IPS-20b (cell line): Measurements from ENCODE around the gene YES1.
"Not testable (repeated sequence)": the region's sequence is repeated elsewhere in the genome, so short reads cannot be mapped to it uniquely, and the experiment has no call there.

Source experiments
- H3K27ac ChIP-seq: one replicate; pipeline ENCODE4 v1.5.1; 2013; ENCODE audit warnings: low read length
- H3K27me3 ChIP-seq: 2 replicates; pipeline ENCODE4 v1.6.1; 2013; ENCODE audit warnings: mild to moderate bottlenecking, low read length, inconsistent platforms; ENCODE audit not compliant: insufficient read depth
- H3K36me3 ChIP-seq: 2 replicates; pipeline ENCODE4 v1.6.1; 2013; ENCODE audit warnings: low read depth, mild to moderate bottlenecking, inconsistent platforms, low read length, moderate library complexity; ENCODE audit not compliant: insufficient read depth
- H3K4me1 ChIP-seq: 2 replicates; pipeline ENCODE4 v1.6.1; 2013; ENCODE audit warnings: mild to moderate bottlenecking, control low read depth, inconsistent platforms, low read length, moderate library complexity; ENCODE audit not compliant: insufficient read depth
- H3K4me3 ChIP-seq: 2 replicates; pipeline ENCODE4 v1.5.1; 2013; ENCODE audit warnings: mild to moderate bottlenecking, low read length, inconsistent platforms
- H3K9ac ChIP-seq: 2 replicates; pipeline ENCODE4 v1.6.1; 2013; ENCODE audit warnings: low read depth, mild to moderate bottlenecking, inconsistent platforms, low read length, moderate library complexity
- H3K9me3 ChIP-seq: 2 replicates; pipeline ENCODE4 v1.6.1; 2013; ENCODE audit warnings: mild to moderate bottlenecking, low read depth, low read length, inconsistent platforms; ENCODE audit not compliant: insufficient read depth

The YES1 gene

DNA sequence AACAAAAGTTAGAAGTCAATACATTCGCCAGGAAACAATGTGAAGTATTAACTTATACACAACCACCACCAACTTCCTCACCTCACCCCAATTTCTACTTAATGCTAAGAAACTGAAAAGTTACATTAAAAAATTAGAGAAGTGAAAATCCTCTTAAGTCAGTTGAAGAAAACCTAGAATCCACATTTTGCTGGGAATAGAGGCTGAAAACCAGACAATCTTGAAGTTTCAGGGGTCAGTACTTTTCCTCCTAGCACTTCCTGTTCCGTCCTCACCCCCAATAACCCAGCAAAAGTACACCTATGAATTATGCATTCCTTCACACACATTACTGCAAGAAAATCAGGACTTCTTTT lies 6.3 kb downstream of the YES1 start:
- H3K4me3 ChIP-seq: no peak overlapping the region
- no peak overlapping the region for H3K9ac ChIP-seq
- no peaks in the 10 kb centered on the region for H3K36me3 ChIP-seq
- no peaks in the 10 kb centered on the region for H3K27me3 ChIP-seq
- H3K4me1 ChIP-seq: peaks cover 7% of the 10 kb centered on the region
- H3K9me3 ChIP-seq: no peaks in the 10 kb centered on the region
- H3K27ac ChIP-seq: no peak overlapping the region

DNA sequence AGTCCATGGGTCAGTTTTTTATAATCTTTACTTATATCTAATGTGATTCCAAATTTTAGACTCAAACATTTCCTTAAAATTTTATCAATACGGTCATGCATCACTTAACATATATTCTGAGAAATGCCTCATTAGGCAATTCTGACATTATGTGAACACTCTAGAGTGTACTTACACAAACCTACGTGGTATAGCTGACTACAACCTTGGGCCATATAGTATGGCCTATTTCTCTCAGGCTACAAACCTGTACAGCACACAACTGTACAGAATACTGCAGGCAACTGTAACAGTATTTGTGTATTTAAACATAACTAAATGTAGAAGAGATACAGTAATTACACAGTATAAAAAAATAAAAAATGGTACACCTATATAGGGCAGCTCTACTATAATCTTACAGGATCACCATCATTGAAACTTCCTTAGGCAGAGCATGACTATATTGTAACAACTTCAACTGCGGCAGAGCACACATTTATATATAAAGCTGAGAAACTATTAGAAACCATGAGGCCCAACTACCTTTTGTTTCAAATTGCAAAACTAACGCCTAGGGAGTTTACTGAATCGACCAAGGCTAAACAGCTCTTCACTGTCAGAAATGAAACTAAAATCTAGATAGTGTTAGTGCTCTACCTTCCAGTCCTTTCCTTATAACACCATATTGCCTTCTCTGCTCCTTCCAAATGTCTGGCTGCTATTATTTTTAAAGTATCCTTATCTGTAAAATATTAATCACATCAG lies 6.9 kb downstream of the YES1 start:
- no peak overlapping the region for H3K4me3 ChIP-seq
- H3K9ac ChIP-seq: no peak overlapping the region
- no peaks in the 10 kb centered on the region for H3K9me3 ChIP-seq

DNA sequence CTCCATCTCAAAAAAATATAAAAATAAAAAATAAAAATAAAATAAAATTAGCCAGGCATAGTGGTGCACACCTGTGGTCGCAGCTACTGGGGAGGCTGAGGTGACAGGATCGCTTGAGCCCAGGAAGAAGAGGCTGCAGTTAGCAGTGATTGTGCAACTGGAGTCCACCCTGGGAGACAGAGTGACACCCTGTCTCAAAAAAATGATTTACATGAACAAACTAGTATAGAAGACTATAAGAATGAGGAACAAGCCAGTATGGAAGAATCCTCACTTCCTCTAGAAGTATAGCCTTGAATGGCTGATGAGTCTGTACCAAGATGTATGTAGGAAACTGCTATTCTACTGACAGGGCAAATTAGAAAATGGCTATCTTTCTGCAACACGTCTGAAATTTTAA lies 10.9 kb downstream of the YES1 start:
- Histone ChIP-seq H3K36me3 (no peaks in the 10 kb centered on the region), H3K27me3 (no peaks in the 10 kb centered on the region), H3K9ac (no peak overlapping the region), H3K9me3 (no peaks in the 10 kb centered on the region), H3K4me1 (peaks cover 5% of the 10 kb centered on the region; the same call in 1 of the 2 replicates), H3K4me3 (no peak overlapping the region), H3K27ac (no peak overlapping the region)

More for the DNA sequence above, 6.9 kb downstream of the YES1 start:
- Histone ChIP-seq H3K27me3 (no peaks in the 10 kb centered on the region), H3K27ac (no peak overlapping the region), H3K4me1 (peaks cover 5% of the 10 kb centered on the region), H3K36me3 (no peaks in the 10 kb centered on the region)

DNA sequence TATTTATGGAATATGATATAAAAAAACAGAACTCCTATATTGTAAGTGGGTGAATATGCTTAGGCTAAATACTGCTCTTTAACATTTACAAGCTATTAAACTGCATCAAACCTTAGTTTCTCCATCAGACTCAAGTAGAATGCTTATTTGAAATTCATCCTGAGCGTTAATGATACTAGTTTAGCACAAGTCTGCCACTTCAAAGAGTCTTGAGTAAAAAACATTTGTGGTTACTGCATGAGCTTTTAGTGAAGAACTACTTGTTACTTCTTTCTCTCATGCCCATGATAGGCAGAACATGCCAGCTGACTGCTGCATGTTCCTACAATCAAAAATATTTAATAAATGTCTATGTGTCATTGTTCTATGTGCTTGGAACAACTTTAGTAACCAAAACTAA lies 12.1 kb downstream of the YES1 start:
- Histone ChIP-seq H3K36me3 (no peaks in the 10 kb centered on the region), H3K4me3 (no peak overlapping the region), H3K27me3 (no peaks in the 10 kb centered on the region), H3K9me3 (no peaks in the 10 kb centered on the region), H3K27ac (no peak overlapping the region), H3K4me1 (peaks cover 8% of the 10 kb centered on the region; the same call in 1 of the 2 replicates), H3K9ac (no peak overlapping the region)

DNA sequence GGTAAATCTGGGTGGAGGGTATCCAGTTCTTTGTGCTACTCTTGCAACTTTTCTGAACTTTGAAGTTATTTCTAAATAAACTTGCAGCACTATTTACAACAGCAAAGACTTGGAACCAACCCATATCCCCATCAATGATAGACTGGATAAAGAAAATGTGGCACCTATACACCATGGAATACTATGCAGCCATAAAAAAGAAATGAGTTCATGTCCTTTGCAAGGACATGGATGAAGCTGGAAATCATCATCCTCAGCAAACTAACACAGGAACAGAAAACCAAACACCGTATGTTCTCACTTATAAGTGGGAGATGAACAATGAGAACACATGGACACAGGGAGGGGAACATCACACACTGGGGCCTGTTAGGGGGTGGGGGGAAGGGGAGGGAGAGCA lies 16.7 kb downstream of the YES1 start:
- H3K9ac ChIP-seq, H3K27ac ChIP-seq, H3K4me1 ChIP-seq, H3K4me3 ChIP-seq, H3K27me3 ChIP-seq, H3K9me3 ChIP-seq, H3K36me3 ChIP-seq: not testable (repeated sequence)

DNA sequence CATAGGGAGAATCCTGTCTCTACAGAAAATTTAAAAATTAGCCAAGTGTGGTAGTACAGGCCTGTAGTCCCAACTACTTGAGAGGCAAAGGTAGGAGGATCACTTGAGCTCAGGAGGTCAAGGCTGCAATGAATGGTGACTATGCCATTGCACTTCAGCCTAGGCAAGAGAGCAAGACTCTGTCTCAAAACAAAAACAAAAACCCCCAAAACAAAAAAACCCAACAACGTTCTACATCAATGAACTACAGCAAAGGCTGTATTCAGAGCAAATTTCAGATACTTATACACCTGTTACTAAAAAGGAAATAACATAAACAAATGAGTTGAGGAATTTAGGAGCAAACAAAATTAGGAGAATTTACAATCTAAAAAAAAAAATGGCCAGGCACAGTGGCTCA lies 22.6 kb downstream of the YES1 start:
- no peak overlapping the region for H3K27ac ChIP-seq
- H3K27me3 ChIP-seq: no peaks in the 10 kb centered on the region
- H3K4me3 ChIP-seq: no peak overlapping the region
- no peaks in the 10 kb centered on the region for H3K9me3 ChIP-seq
- H3K4me1 ChIP-seq: peaks cover 5% of the 10 kb centered on the region; the same call in 1 of the 2 replicates
- no peak overlapping the region for H3K9ac ChIP-seq
- H3K36me3 ChIP-seq: no peaks in the 10 kb centered on the region

DNA sequence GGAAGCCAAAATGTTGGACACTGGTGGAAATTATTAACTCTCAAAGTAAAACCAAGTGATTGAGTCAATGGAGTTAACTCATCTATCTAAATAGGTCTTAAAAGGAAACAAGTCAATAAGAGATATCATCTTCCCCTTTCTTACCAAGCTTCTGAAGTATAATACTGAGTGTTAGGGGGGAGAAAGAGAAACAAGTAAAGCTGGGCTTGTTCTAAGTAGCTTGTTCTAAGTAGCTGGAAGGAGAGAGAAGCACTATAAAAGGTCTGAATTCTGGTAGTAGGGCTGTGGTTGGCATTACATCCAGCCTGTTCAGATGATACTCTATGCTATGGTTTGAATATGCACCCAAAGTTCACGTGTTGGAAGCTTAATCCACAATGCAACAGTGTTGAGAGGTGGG lies 26.8 kb downstream of the YES1 start:
- Histone ChIP-seq H3K4me1 (peaks cover 5% of the 10 kb centered on the region; the same call in 1 of the 2 replicates), H3K27ac (no peak overlapping the region), H3K9ac (no peak overlapping the region), H3K27me3 (no peaks in the 10 kb centered on the region), H3K36me3 (no peaks in the 10 kb centered on the region), H3K9me3 (no peaks in the 10 kb centered on the region), H3K4me3 (no peak overlapping the region)

DNA sequence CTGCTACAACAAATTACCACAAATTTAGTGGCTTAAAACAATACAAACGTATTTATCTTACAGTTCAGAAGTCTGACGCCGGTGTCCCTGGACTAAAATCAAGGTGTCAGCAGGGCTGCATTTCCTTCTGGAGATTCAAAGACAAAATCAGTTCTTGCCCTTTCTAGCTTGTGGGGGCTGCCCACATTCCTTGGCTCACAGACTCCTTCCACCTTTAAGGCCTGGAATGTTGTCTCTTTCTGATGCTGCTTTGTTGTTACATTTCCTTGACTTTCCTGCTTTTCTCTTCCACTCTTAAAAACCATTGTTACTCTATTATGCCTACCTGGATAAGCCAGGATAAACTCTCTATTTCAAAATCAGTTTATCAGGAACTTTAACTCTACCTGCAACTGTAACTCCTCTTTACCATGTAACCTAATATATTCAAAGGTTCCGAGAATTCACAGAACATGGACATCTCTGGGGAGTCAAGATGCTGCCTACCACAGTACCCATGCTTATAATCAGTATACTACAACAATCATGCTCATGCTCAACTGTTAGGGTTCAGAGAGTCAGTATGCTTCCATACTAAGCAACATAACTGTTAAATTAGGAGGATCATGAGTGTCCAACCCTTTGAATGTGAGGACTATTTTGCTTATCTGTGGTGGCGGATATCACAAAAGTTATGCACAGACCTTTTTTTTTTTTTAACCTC lies 27.4 kb downstream of the YES1 start:
- Histone ChIP-seq H3K27me3 (no peaks in the 10 kb centered on the region), H3K9me3 (no peaks in the 10 kb centered on the region), H3K4me1 (peaks cover 5% of the 10 kb centered on the region; the same call in 1 of the 2 replicates), H3K4me3 (no peak overlapping the region), H3K27ac (no peak overlapping the region), H3K36me3 (no peaks in the 10 kb centered on the region), H3K9ac (no peak overlapping the region)

DNA sequence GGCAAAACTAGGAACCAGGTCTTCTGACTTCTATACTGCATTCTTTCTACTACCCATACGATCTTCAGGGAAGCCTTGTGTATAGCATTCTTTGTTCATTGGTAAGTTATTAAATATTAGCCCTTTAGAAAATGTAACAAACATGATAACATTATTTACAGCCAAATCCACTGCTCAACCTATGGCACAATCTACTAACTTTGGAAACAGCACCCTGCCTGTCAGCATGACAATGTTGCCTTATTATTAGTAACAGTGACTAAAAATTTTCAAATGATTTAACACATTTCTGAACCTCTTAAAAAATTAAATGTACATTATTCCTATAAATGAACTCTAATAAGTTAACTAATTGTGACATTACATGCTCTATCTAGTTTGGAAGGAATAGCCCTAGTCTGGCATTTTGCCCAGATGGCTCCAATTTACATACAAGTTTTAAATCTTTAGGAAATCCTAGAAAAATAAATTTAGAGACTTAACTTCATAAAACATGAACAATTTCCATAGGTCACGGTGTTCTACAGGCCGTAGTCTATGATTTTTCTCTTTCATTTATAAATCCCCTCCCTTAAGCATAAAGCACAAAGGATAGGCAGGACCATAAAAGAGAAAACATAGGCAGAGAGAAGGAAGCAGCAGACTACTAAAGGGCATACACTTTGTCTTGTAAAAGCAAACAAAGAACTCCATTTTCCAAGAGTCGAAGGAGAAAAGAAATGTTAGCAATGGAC lies 33.7 kb downstream of the YES1 start:
- H3K27ac ChIP-seq: no peak overlapping the region
- no peak overlapping the region for H3K4me3 ChIP-seq
- no peak overlapping the region; the same call in 1 of the 2 replicates for H3K9ac ChIP-seq
- no peaks in the 10 kb centered on the region for H3K27me3 ChIP-seq
- no peaks in the 10 kb centered on the region for H3K9me3 ChIP-seq
- no peaks in the 10 kb centered on the region for H3K4me1 ChIP-seq
- H3K36me3 ChIP-seq: no peaks in the 10 kb centered on the region

DNA sequence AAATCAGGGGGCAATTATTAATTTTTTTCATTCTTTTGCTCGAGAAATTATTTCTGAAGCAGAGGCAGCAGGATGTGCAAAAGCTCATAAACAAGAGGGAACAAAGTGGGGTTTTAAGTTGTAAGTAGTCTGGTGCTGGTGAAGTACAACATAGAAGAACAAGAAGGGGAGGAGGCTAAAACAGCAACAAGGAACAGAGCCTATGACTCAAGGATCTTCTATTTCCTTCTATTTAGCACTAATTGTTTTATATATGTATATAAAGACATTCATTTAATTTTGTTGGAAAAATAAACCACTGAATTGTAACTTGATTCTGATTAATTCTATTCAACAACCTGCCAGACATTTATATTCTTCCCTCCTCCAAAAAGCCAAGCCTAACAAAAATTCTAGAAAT lies 35.0 kb downstream of the YES1 start:
- H3K9me3 ChIP-seq: no peaks in the 10 kb centered on the region
- H3K4me3 ChIP-seq: no peak overlapping the region
- H3K4me1 ChIP-seq: no peaks in the 10 kb centered on the region
- no peaks in the 10 kb centered on the region for H3K27me3 ChIP-seq
- no peak overlapping the region for H3K27ac ChIP-seq
- H3K36me3 ChIP-seq: no peaks in the 10 kb centered on the region
- H3K9ac ChIP-seq: no peak overlapping the region

DNA sequence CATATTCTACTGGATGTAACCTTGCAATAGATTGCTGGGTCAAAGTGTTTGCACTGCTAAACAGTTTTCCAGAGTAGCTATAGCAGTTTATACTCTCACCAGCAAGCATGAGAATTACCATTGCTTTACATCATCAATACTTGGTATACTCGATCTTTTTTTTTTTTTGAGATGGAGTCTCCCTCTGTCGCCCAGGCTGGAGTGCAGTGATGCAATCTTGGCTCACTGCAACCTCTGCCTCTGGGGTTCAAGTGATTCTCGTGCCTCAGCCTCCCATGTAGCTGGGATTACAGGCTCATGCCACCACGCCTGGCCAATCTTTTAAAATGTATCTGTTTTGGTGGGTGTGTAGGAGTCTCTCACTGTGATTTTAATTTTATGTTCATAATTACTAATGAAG lies 36.0 kb downstream of the YES1 start:
- not testable (repeated sequence) for H3K36me3 ChIP-seq, H3K9me3 ChIP-seq, H3K27me3 ChIP-seq, H3K4me1 ChIP-seq, H3K9ac ChIP-seq, H3K4me3 ChIP-seq, H3K27ac ChIP-seq

DNA sequence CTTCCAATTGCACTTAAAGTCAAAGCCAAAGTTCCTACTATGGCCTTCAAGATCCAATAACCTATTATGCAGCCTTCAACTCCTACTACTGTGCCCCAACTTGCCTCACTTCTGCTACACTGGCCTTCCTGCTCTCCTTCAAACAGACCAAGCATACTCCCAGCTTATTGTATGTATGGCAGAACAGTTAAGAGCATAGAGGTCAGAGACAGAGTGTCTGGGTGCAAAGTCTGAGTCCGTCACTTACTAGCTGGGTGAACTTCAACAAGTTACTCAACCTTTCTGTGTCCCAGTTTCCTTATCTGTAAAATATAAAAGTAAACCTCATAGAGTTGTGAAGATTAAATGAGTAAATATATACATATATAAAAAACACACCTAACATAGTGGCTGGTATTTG lies 37.2 kb downstream of the YES1 start:
- Histone ChIP-seq H3K9ac (no peak overlapping the region), H3K27ac (no peak overlapping the region), H3K4me3 (no peak overlapping the region), H3K9me3 (no peaks in the 10 kb centered on the region), H3K4me1 (no peaks in the 10 kb centered on the region), H3K36me3 (no peaks in the 10 kb centered on the region), H3K27me3 (no peaks in the 10 kb centered on the region)
